HG03108 (cell line): ENCODE data around the gene CFAP20DC.
A peak's percentile ranks its signal among the peaks of the same experiment; 100 is the strongest.
"Not testable (repeated sequence)": the region's sequence is repeated elsewhere in the genome, so short reads cannot be mapped to it uniquely, and the experiment has no call there.

Experiments used
- ATAC-seq: cut with Tn5 transposase; IDR thresholded peaks from one replicate; pipeline ENCODE4 v1.9.1; 2021; ENCODE audit warnings: moderate library complexity; ENCODE audit not compliant: unreplicated experiment

The CFAP20DC gene

DNA sequence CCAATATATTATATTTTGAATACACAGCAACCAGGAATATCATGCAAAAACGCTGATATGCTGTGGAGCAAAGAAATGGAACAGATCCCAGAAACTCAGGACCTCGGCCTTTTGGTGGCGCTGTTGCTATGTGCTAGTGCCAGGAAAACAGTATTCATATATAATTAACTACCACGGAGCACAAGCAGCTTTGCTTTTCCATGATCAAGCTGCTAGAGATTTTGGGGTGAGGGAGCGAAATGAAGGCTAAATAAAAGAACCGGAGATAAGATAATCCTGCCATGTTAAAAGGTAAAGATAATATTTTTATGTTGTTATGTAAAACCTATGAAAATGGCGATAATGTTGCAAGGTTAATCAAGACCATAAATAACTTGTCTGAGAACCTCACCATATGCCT lies 225.5 kb downstream of the CFAP20DC start:
- ATAC-seq, result no peak

DNA sequence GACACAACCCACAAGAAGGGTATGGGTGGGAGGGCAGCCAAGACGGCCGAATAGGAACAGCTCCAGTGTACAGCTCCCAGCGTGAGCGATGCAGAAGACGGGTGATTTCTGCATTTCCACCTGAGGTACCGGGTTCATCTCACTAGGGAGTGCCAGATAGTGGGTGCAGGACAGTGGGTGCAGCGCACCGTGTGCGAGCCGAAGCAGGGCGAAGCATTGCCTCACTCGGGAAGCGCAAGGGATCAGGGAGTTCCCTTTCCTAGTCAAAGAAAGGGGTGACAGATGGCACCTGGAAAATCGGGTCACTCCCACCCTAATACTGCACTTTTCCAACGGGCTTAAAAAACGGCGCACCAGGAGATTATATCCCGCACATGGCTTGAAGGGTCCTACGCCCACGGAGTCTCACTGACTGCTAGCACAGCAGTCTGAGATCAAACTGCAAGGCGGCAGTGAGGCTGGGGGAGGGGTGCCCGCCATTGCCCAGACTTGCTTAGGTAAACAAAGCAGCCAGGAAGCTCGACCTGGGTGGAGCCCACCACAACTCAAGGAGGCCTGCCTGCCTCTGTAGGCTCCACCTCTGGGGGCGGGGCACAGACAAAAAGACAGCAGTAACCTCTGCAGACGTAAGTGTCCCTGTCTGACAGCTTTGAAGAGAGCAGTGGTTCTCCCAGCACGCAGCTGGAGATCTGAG lies 243.1 kb downstream of the CFAP20DC start:
- not testable (repeated sequence) for ATAC-seq

DNA sequence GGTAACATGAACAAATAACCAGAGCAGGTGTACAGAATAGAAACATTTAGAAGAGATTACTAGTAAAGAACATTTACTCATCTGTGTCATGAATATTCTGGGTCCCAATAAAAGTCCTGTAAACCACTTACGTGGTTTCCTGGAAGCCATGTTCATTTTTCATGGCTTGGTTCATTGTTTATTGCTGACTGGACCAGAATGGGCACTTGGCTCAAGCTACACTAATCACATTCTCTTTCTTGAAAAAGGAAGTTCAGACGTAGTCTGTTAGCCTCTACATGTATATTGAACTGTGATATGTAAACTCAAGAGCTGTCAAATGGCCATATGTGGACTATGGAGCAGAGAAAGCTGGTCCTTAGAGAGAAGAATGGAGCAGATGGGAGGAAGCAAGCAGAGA lies 244.9 kb downstream of the CFAP20DC start:
- no peak for ATAC-seq

DNA sequence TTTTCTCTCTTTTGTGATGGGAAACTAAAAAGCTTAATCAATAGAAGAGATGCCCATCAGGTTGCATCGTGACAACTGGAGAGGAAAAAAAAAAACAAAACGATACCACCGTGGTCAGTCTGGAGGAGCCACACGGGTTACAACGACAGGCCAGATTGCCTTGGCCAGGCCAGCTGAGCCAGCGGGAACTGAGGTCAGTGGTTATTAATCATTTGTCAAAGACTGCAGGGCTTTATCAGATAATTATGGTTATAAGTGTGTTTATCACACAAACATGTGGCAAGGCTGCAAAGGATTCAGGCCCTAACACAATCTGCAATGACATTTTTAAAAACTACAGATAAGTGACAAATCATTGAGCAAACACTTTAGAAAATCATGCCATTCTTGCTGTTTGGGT lies 248.3 kb downstream of the CFAP20DC start:
- no peak for ATAC-seq

DNA sequence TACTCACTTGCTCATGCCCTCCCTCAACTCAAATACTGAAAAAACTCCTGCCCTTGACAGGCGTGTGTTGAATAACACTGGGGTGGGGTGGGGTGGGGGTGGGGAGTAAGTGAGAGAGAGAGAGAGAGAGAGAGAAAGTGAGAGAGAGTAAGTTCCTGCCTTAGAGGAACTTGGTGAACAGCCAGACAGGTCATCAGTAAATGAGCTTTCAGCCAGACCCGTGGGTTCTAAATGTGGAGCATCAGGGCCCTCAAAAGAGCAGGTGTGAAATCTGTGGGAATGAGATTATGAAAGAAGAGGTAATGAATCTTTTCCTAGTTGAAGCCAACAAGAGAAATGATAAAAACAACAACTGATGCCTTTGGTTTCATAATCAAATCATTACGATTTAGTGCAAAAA lies 248.9 kb downstream of the CFAP20DC start:
- ATAC-seq, result no peak

- ATAC-seq, result no peak
These were observed 249.8 kb downstream of the CFAP20DC start for GRCh38 chr3:58800032-58800431.

DNA sequence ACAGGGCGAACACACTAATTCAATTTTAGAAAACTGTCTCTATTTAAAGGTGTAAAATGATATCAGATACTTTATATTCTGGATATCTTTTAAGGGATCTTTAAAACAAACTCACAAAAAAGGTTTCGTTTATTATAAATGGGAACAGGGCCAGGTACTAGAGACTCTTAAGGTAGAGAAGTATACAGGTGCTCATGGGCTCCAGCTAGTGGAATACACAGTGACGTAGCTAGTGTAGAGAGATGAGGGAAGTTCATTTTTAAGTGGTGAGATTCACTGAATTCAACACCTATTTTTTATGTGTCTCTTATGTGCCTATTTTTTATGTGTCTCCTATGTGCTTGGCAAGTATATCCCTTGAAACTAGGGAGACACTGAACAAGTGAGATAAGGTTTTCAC lies 250.6 kb downstream of the CFAP20DC start:
- ATAC-seq, result no peak

DNA sequence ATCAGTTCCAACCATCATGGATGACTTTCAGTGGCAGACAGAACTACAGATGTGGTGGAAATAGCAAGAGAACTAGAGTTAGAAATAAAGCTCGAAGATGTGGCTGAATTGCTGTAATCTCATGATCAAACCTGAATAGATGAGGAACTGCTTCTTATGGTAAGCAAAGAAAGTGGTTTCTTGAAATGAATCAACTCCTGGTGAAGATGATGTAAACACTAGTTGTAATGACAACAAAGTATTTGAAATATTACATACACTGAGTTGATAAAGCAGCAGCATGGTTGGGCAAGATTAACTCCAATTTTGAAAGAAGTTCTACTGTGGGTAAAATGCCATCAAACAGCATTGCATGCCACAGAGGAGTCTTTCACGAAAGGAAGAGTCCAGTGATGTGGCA lies 251.5 kb downstream of the CFAP20DC start:
- no peak for ATAC-seq

- no peak for ATAC-seq
These were observed 255.1 kb downstream of the CFAP20DC start for GRCh38 chr3:58794750-58795149.

DNA sequence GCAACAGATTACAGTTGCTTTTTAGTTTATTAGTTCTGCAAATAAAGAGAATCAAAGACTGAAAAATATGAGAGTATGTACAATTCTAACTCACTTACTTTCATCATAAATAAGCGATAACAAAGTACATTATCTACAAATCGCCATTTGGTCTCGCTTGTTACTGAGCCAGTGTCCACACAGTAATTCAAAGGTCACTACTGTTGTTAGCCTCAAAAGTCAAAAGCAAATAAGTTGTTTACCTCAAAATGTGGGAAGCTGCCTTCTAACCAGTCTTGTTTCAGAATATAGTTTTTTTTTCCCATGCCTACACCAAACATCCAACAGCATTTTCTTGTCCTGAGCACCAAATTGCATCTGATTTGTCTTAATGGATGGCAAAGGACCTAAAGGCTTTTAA lies 255.9 kb downstream of the CFAP20DC start:
- no peak for ATAC-seq

DNA sequence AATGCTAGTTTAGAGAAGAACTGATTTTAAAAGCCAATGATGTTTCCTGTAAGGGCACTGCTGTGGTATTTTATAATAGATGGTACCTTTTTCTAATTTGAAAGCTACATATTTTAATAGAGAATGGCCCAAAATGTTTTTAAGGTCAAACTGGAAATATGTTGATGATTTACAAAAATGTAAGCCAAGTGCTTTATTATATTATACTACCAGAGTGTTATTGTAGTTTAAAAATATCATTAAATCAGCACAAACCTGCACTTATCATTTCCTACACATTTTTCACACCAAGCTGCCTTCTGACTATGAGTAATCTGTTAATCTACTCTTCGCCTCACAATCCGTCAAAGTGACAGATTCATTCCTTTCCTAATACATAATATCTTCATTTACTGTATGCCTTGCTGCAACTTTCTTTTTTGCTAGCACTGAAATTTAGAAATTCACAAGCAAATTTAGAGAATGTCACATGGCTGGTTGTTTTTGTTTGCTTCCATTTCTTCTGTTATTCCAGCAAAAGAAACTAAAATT lies 256.8 kb downstream of the CFAP20DC start:
- no peak for ATAC-seq

- no peak for ATAC-seq
These were observed 260.4 kb downstream of the CFAP20DC start for GRCh38 chr3:58789385-58789784.

GRCh38 chr3:58784888-58785287 lies 264.9 kb downstream of the CFAP20DC start:
- no peak for ATAC-seq

DNA sequence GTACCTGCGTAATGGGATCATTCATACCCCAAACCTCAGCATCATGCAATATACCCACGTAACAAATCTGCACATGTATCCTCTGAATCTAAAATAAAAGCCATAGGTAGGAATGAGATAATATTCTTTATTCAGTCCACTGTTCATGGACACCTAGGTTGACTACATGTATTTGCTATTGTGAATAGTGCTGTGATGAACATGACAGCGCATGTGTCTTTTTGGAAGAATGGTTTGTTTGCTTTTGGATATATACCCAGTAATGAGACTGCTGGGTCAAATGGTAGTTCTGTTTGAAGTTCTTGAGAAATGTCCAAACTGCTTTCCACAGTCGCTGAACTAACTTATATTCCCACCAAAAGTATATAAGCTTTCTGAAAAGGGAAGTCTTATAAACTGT lies 265.4 kb downstream of the CFAP20DC start:
- no peak for ATAC-seq

DNA sequence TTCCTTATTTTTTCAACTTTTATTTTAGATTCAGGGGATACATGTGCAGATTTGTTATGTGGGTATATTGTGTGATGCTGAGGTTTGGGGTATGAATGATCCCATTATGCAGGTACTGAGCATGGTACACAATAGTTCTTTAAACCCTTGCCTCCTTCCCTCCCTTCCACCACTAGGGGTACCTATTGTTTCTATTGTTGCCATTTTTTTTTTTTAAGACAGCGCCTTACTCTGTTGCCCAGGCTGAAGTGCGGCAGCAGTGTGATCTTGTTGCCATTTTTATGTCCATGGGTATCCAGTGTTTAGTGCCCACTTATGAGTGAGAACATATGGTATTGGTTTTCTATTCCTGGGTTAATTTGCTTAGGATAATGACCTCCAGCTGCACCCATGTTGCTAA lies 266.0 kb downstream of the CFAP20DC start:
- no peak for ATAC-seq

DNA sequence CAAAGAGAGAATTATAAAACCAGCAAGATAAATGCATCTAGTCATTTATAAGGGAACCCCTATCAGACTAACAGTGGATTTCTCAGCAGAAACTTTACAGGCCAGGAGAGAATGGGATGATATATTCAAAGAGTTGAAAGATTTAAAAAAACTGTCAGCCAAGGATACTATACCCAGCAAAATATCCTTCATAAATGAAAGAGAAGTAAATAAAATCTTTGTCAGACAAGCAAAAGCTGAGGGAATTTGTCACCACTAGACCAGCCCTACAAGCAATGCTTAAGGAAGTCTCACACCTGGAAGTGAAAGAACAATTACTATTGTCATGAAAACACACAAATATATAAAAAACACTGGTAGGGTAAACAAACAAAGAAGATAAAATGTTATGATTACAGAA lies 269.9 kb downstream of the CFAP20DC start:
- no peak for ATAC-seq

DNA sequence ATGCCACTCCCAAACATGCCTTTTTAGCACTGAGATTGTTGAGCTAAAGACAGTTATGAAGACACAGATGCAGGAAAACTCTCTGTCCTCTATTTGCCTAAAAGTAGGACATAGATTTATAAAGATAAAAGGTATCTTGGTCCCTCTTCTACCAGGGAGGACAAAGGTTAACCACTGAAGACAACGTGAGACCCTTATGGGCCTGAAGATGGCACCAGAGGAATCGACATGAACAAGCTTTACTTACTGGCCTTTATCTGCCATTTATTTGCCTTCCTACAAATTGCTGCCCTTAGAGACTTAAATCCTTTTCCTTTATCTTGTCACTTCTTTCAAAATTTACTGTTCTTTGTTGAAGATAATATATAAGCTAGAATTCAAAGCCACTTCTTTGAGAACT lies 273.6 kb downstream of the CFAP20DC start:
- no peak for ATAC-seq

DNA sequence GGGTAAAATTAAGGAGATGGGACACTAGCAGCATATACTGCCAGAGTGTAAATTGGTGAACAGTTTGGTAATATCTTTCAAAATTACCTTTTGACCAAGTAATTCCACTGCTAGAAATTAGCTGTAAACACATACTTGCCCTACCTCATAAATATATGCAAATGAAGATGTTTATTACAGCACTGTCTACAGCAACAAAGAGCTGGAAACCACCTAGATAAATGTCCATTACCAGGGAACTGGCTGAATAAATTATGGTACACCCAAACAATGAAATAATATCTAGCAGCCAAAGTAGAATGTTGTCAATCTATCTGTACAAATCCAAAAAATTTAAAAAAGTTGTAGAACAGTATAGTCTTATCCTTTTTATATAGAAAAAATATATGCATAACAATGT lies 277.4 kb downstream of the CFAP20DC start:
- no peak for ATAC-seq

- ATAC-seq, result no peak
These were observed 280.8 kb downstream of the CFAP20DC start for GRCh38 chr3:58769065-58769464.

DNA sequence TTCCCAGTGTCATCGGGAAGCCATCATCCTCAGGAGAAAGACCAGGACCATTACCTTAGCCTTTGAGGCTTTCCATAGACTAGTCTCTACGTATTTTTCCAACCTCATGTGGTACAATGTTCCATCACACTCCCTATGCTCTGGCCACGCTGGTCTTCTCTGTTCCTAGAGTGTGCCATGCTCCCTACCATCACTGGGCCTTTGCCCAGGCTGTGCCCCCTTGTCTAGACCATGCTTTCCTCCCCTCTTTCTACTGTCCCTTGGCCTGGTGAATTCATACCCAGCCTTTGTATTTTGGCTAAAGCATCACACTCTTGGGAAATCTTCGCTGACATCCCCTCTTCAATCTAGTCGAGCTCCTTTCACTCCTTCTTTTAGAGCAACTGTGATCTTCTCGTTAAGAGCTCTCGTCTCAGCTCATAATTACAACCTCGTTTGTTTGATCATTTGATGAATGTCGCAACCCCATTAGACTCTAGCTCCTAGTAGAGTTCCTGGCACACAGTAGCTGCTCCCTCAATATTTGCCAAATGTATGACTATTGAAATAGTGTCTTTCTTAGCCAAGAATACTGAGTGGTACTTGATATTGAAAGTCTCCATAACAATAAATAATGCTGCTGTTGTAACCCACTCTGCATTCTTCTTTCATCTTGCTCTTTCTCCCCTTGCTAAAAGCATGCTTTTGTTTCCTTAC lies 283.1 kb downstream of the CFAP20DC start:
- no peak for ATAC-seq

- ATAC-seq, result no peak
These were observed 294.7 kb downstream of the CFAP20DC start for GRCh38 chr3:58755150-58755549.

DNA sequence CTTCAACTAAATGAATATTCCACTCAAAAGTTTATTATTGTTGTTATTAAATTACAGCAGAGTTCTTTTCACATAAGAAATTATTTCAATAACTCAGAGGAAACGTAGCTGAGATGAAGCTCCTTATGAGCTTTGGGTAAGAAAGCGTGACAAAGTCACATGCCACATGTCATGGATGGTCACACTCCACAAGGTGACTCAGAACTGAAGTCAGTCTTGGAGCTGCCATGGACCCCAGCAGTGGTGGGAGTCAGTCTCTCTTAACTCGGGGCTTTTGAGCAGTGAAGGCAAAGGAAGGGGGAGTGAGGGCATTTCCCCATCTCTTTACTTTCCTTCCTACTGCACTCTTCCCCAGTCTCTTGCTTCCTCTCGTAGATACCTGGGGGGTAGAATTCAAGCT lies 295.8 kb downstream of the CFAP20DC start:
- ATAC-seq, result peak; percentile 54
